ENCODE data around the gene ASAH2. TPM values are rescaled to one million over a fixed set of nuclear protein-coding genes. Genes with fewer than 3 reads are reported as not detected.

The ASAH2 gene
- total RNA-seq, result 1.4 TPM
- polyA plus RNA-seq, result 0.18 TPM
- long read RNA-seq, donor 1, result 0 reads
- long read RNA-seq, donor 2, result 0 reads
- long read RNA-seq, donor 3, result 0 reads
- long read RNA-seq, donor 4, result 0 reads
- long read RNA-seq, donor 5, result 0 reads
- long read RNA-seq, donor 6, result 0 reads
- long read RNA-seq, donor 7, result 0 reads
- long read RNA-seq, donor 8, result 0 reads
- long read RNA-seq, donor 9, result 0 reads
- long read RNA-seq, donor 10, result 0 reads

- Histone ChIP-seq H3K36me3 (ENCODE audit: control insufficient read depth in 2 of 2, insufficient read depth in 2 of 2, low read length in 1 of 2) (no peaks in the 10 kb centered on the region), H3K27me3 (ENCODE audit: control insufficient read depth in 2 of 2, insufficient read depth in 1 of 2, low read length in 1 of 2) (no peaks in the 10 kb centered on the region), H3K4me1 (ENCODE audit: control insufficient read depth in 2 of 2, insufficient read depth in 2 of 2, low read length in 2 of 2) (no peaks in the 10 kb centered on the region), H3K4me3 (ENCODE audit: low read length in 2 of 2) (no peak within 1 kb of the TSS), H3K27ac (ENCODE audit: low read depth in 1 of 2, low read length in 1 of 2) (no peak within 1 kb of the TSS), H3K9me3 (ENCODE audit: control insufficient read depth in 2 of 2, insufficient read depth in 1 of 2, low read length in 1 of 2) (no peaks in the 10 kb centered on the region)
- no peak for DNase-seq (ENCODE audit: low read depth in 6 of 9, low spot score in 9 of 9)
- 57% methylated on average over 1 of the region's 1 CpG for WGBS
Measured at GRCh38 chr10:50251394-50251793, at the start of gene ASAH2. Gene ASAH2 (minus strand): TSS chr10:50251516. CDS start chr10:50248610, 2,906 bp downstream.

GRCh38 chr10:50299948-50300669 lies 48.8 kb upstream of the ASAH2 start:
- H3K9me3 ChIP-seq (ENCODE audit: control insufficient read depth in 2 of 2, insufficient read depth in 1 of 2, low read length in 1 of 2), result no peaks in the 10 kb centered on the region
- H3K27ac ChIP-seq (ENCODE audit: low read depth in 1 of 2, low read length in 1 of 2), result no peak overlapping the region
- no peaks in the 10 kb centered on the region for H3K36me3 ChIP-seq (ENCODE audit: control insufficient read depth in 2 of 2, insufficient read depth in 2 of 2, low read length in 1 of 2)
- 99% methylated on average over 1 of the region's 1 CpG for WGBS
- no peaks in the 10 kb centered on the region for H3K4me1 ChIP-seq (ENCODE audit: control insufficient read depth in 2 of 2, insufficient read depth in 2 of 2, low read length in 2 of 2)
- no peaks in the 10 kb centered on the region for H3K27me3 ChIP-seq (ENCODE audit: control insufficient read depth in 2 of 2, insufficient read depth in 1 of 2, low read length in 1 of 2)
- no peak for DNase-seq (ENCODE audit: low read depth in 6 of 9, low spot score in 9 of 9)
- no peak overlapping the region for H3K4me3 ChIP-seq (ENCODE audit: low read length in 2 of 2)

GRCh38 chr10:50295367-50295766 lies 44.1 kb upstream of the ASAH2 start:
- DNase-seq (ENCODE audit: low read depth in 6 of 9, low spot score in 9 of 9), result no peak
- no peaks in the 10 kb centered on the region for H3K27me3 ChIP-seq (ENCODE audit: control insufficient read depth in 2 of 2, insufficient read depth in 1 of 2, low read length in 1 of 2)
- no peak overlapping the region for H3K27ac ChIP-seq (ENCODE audit: low read depth in 1 of 2, low read length in 1 of 2)
- H3K4me1 ChIP-seq (ENCODE audit: control insufficient read depth in 2 of 2, insufficient read depth in 2 of 2, low read length in 2 of 2), result no peaks in the 10 kb centered on the region
- H3K4me3 ChIP-seq (ENCODE audit: low read length in 2 of 2), result no peak overlapping the region
- no peaks in the 10 kb centered on the region for H3K9me3 ChIP-seq (ENCODE audit: control insufficient read depth in 2 of 2, insufficient read depth in 1 of 2, low read length in 1 of 2)
- H3K36me3 ChIP-seq (ENCODE audit: control insufficient read depth in 2 of 2, insufficient read depth in 2 of 2, low read length in 1 of 2), result no peaks in the 10 kb centered on the region
- WGBS, result 53% methylated on average over 1 of the region's 1 CpG

GRCh38 chr10:50294582-50294981 lies 43.3 kb upstream of the ASAH2 start:
- Histone ChIP-seq H3K4me1 (ENCODE audit: control insufficient read depth in 2 of 2, insufficient read depth in 2 of 2, low read length in 2 of 2) (no peaks in the 10 kb centered on the region), H3K27ac (ENCODE audit: low read depth in 1 of 2, low read length in 1 of 2) (no peak overlapping the region), H3K36me3 (ENCODE audit: control insufficient read depth in 2 of 2, insufficient read depth in 2 of 2, low read length in 1 of 2) (no peaks in the 10 kb centered on the region), H3K27me3 (ENCODE audit: control insufficient read depth in 2 of 2, insufficient read depth in 1 of 2, low read length in 1 of 2) (no peaks in the 10 kb centered on the region), H3K9me3 (ENCODE audit: control insufficient read depth in 2 of 2, insufficient read depth in 1 of 2, low read length in 1 of 2) (no peaks in the 10 kb centered on the region), H3K4me3 (ENCODE audit: low read length in 2 of 2) (no peak overlapping the region)
- DNase-seq (ENCODE audit: low read depth in 6 of 9, low spot score in 9 of 9), result no peak
- 98% methylated on average over 1 of the region's 1 CpG for WGBS

GRCh38 chr10:50293513-50294313 lies 42.4 kb upstream of the ASAH2 start:
- Histone ChIP-seq H3K27ac (ENCODE audit: low read depth in 1 of 2, low read length in 1 of 2) (no peak overlapping the region), H3K4me1 (ENCODE audit: control insufficient read depth in 2 of 2, insufficient read depth in 2 of 2, low read length in 2 of 2) (no peaks in the 10 kb centered on the region), H3K36me3 (ENCODE audit: control insufficient read depth in 2 of 2, insufficient read depth in 2 of 2, low read length in 1 of 2) (no peaks in the 10 kb centered on the region), H3K4me3 (ENCODE audit: low read length in 2 of 2) (no peak overlapping the region), H3K9me3 (ENCODE audit: control insufficient read depth in 2 of 2, insufficient read depth in 1 of 2, low read length in 1 of 2) (no peaks in the 10 kb centered on the region), H3K27me3 (ENCODE audit: control insufficient read depth in 2 of 2, insufficient read depth in 1 of 2, low read length in 1 of 2) (no peaks in the 10 kb centered on the region)
- WGBS, result 91% methylated on average over 5 of the region's 5 CpGs
- no peak for DNase-seq (ENCODE audit: low read depth in 6 of 9, low spot score in 9 of 9)

GRCh38 chr10:50291261-50291850 lies 40.0 kb upstream of the ASAH2 start:
- 91% methylated on average over 1 of the region's 1 CpG for WGBS
- no peak for DNase-seq (ENCODE audit: low read depth in 6 of 9, low spot score in 9 of 9)

GRCh38 chr10:50289196-50289595 lies 37.9 kb upstream of the ASAH2 start:
- Histone ChIP-seq H3K4me3 (ENCODE audit: low read length in 2 of 2) (no peak overlapping the region), H3K9me3 (ENCODE audit: control insufficient read depth in 2 of 2, insufficient read depth in 1 of 2, low read length in 1 of 2) (no peaks in the 10 kb centered on the region), H3K27ac (ENCODE audit: low read depth in 1 of 2, low read length in 1 of 2) (no peak overlapping the region), H3K36me3 (ENCODE audit: control insufficient read depth in 2 of 2, insufficient read depth in 2 of 2, low read length in 1 of 2) (no peaks in the 10 kb centered on the region), H3K27me3 (ENCODE audit: control insufficient read depth in 2 of 2, insufficient read depth in 1 of 2, low read length in 1 of 2) (no peaks in the 10 kb centered on the region), H3K4me1 (ENCODE audit: control insufficient read depth in 2 of 2, insufficient read depth in 2 of 2, low read length in 2 of 2) (no peaks in the 10 kb centered on the region)
- 95% methylated on average over 6 of the region's 6 CpGs for WGBS
- no peak for DNase-seq (ENCODE audit: low read depth in 6 of 9, low spot score in 9 of 9)

More at GRCh38 chr10:50291261-50291850, 40.0 kb upstream of the ASAH2 start:
- Histone ChIP-seq H3K36me3 (ENCODE audit: control insufficient read depth in 2 of 2, insufficient read depth in 2 of 2, low read length in 1 of 2) (no peaks in the 10 kb centered on the region), H3K4me3 (ENCODE audit: low read length in 2 of 2) (no peak overlapping the region), H3K4me1 (ENCODE audit: control insufficient read depth in 2 of 2, insufficient read depth in 2 of 2, low read length in 2 of 2) (no peaks in the 10 kb centered on the region), H3K9me3 (ENCODE audit: control insufficient read depth in 2 of 2, insufficient read depth in 1 of 2, low read length in 1 of 2) (no peaks in the 10 kb centered on the region), H3K27me3 (ENCODE audit: control insufficient read depth in 2 of 2, insufficient read depth in 1 of 2, low read length in 1 of 2) (no peaks in the 10 kb centered on the region), H3K27ac (ENCODE audit: low read depth in 1 of 2, low read length in 1 of 2) (no peak overlapping the region)

- Histone ChIP-seq H3K4me1 (ENCODE audit: control insufficient read depth in 2 of 2, insufficient read depth in 2 of 2, low read length in 2 of 2) (no peaks in the 10 kb centered on the region), H3K4me3 (ENCODE audit: low read length in 2 of 2) (no peak overlapping the region), H3K9me3 (ENCODE audit: control insufficient read depth in 2 of 2, insufficient read depth in 1 of 2, low read length in 1 of 2) (no peaks in the 10 kb centered on the region), H3K27me3 (ENCODE audit: control insufficient read depth in 2 of 2, insufficient read depth in 1 of 2, low read length in 1 of 2) (no peaks in the 10 kb centered on the region), H3K27ac (ENCODE audit: low read depth in 1 of 2, low read length in 1 of 2) (no peak overlapping the region), H3K36me3 (ENCODE audit: control insufficient read depth in 2 of 2, insufficient read depth in 2 of 2, low read length in 1 of 2) (no peaks in the 10 kb centered on the region)
- WGBS, result 92% methylated on average over 9 of the region's 9 CpGs
- DNase-seq (ENCODE audit: low read depth in 6 of 9, low spot score in 9 of 9), result no peak
Measured at GRCh38 chr10:50286996-50287803, 35.9 kb upstream of the ASAH2 start.
